Adipocyte (in vitro differentiated cells): ENCODE data around the gene TGIF2.
A peak's percentile ranks its signal among the peaks of the same experiment; 100 is the strongest.

Source experiments
- DNase-seq: peaks from one replicate; pipeline ENCODE4 v3.0.0-alpha.2; 2015; ENCODE audit warnings: low read depth
- H3K27me3 ChIP-seq: replicated peaks from 2 replicates; pipeline ENCODE4 v1.7.0; 2013; ENCODE audit warnings: mild to moderate bottlenecking, low read length, moderate library complexity; ENCODE audit not compliant: control insufficient read depth, insufficient read depth
- H3K36me3 ChIP-seq: 2 replicates; pipeline ENCODE4 v1.7.0; 2013; ENCODE audit warnings: low read length, mild to moderate bottlenecking, moderate library complexity; ENCODE audit not compliant: control insufficient read depth, insufficient read depth, severe bottlenecking
- H3K4me1 ChIP-seq: 2 replicates; pipeline ENCODE4 v1.7.0; 2013; ENCODE audit warnings: mild to moderate bottlenecking, low read length, moderate library complexity; ENCODE audit not compliant: control insufficient read depth, insufficient read depth
- H3K4me3 ChIP-seq: 2 replicates; pipeline ENCODE4 v1.7.0; 2013; ENCODE audit warnings: mild to moderate bottlenecking, low read length, moderate library complexity
- H3K9ac ChIP-seq: 2 replicates; pipeline ENCODE4 v1.7.0; 2013; ENCODE audit warnings: mild to moderate bottlenecking, low read length, moderate library complexity
- H3K9me3 ChIP-seq: 2 replicates; pipeline ENCODE4 v1.7.0; 2013; ENCODE audit warnings: mild to moderate bottlenecking, low read length, moderate library complexity; ENCODE audit not compliant: control insufficient read depth

The TGIF2 gene

GRCh38 chr20:36541227-36541767 is 32.1 kb upstream of the TGIF2 start, which contains the start of gene MYL9:
Gene MYL9, plus strand, starts transcription at chr20:36541519. Its CDS starts 3,366 bp downstream, at chr20:36544885.
- Histone ChIP-seq H3K9me3 (no peaks in the 10 kb centered on the region), H3K4me1 (peaks cover 52% of the 10 kb centered on the region), H3K27me3 (no peaks in the 10 kb centered on the region), H3K36me3 (peaks cover 10% of the 10 kb centered on the region), H3K9ac (peak within 1 kb of the TSS; percentile 99), H3K4me3 (peak within 1 kb of the TSS; percentile 90)
- peak; percentile 93 for DNase-seq

GRCh38 chr20:36541768-36542488 is 31.5 kb upstream of the TGIF2 start:
- Histone ChIP-seq H3K9ac (peak overlapping the region; percentile 99), H3K9me3 (no peaks in the 10 kb centered on the region), H3K36me3 (peaks cover 15% of the 10 kb centered on the region), H3K27me3 (no peaks in the 10 kb centered on the region), H3K4me3 (peak overlapping the region; percentile 90), H3K4me1 (peaks cover 52% of the 10 kb centered on the region)
- peak; percentile 76 for DNase-seq

- no peaks in the 10 kb centered on the region for H3K27me3 ChIP-seq
- H3K4me1 ChIP-seq, result peaks cover 52% of the 10 kb centered on the region
- H3K9ac ChIP-seq, result peak overlapping the region; percentile 99
- DNase-seq, result peak; percentile 7
- H3K4me3 ChIP-seq, result peak overlapping the region; percentile 90
- peaks cover 23% of the 10 kb centered on the region for H3K36me3 ChIP-seq
- no peaks in the 10 kb centered on the region for H3K9me3 ChIP-seq
These were observed 30.7 kb upstream of the TGIF2 start for GRCh38 chr20:36542516-36543183.

- no peaks in the 10 kb centered on the region for H3K9me3 ChIP-seq
- H3K9ac ChIP-seq, result peak overlapping the region; percentile 99
- no peaks in the 10 kb centered on the region for H3K27me3 ChIP-seq
- H3K36me3 ChIP-seq, result peaks cover 31% of the 10 kb centered on the region
- peak overlapping the region; percentile 90 for H3K4me3 ChIP-seq
- peaks cover 46% of the 10 kb centered on the region for H3K4me1 ChIP-seq
- peak; percentile 68 for DNase-seq
These were observed 29.9 kb upstream of the TGIF2 start for GRCh38 chr20:36543184-36544133.

- H3K27me3 ChIP-seq, result no peaks in the 10 kb centered on the region
- peaks cover 39% of the 10 kb centered on the region for H3K36me3 ChIP-seq
- DNase-seq, result peak; percentile 73
- H3K9ac ChIP-seq, result peak overlapping the region; percentile 99
- H3K4me1 ChIP-seq, result peaks cover 46% of the 10 kb centered on the region
- H3K4me3 ChIP-seq, result peak overlapping the region; percentile 90
- no peaks in the 10 kb centered on the region for H3K9me3 ChIP-seq
These were observed 29.0 kb upstream of the TGIF2 start for GRCh38 chr20:36544134-36545018.

- DNase-seq, result no peak
These were observed 27.2 kb upstream of the TGIF2 start for GRCh38 chr20:36546111-36546736.

GRCh38 chr20:36547186-36548005 is 26.0 kb upstream of the TGIF2 start:
- Histone ChIP-seq H3K4me3 (no peak overlapping the region), H3K27me3 (no peaks in the 10 kb centered on the region), H3K9ac (no peak overlapping the region), H3K9me3 (no peaks in the 10 kb centered on the region), H3K36me3 (peaks cover 43% of the 10 kb centered on the region), H3K4me1 (peaks cover 36% of the 10 kb centered on the region)
- DNase-seq, result no peak

More at GRCh38 chr20:36546111-36546736, 27.2 kb upstream of the TGIF2 start:
- Histone ChIP-seq H3K36me3 (peaks cover 43% of the 10 kb centered on the region), H3K4me3 (no peak overlapping the region), H3K9me3 (no peaks in the 10 kb centered on the region), H3K27me3 (no peaks in the 10 kb centered on the region), H3K9ac (no peak overlapping the region), H3K4me1 (peaks cover 40% of the 10 kb centered on the region)

- no peak overlapping the region for H3K9ac ChIP-seq
- no peak for DNase-seq
- H3K27me3 ChIP-seq, result no peaks in the 10 kb centered on the region
- H3K4me3 ChIP-seq, result no peak overlapping the region
- H3K9me3 ChIP-seq, result no peaks in the 10 kb centered on the region
- H3K36me3 ChIP-seq, result peaks cover 43% of the 10 kb centered on the region
- peaks cover 30% of the 10 kb centered on the region for H3K4me1 ChIP-seq
These were observed 25.4 kb upstream of the TGIF2 start for GRCh38 chr20:36548006-36548315.

- H3K4me1 ChIP-seq, result peaks cover 20% of the 10 kb centered on the region
- peak overlapping the region; percentile 53 for H3K9ac ChIP-seq
- H3K36me3 ChIP-seq, result peaks cover 43% of the 10 kb centered on the region
- no peak for DNase-seq
- no peak overlapping the region for H3K4me3 ChIP-seq
- no peaks in the 10 kb centered on the region for H3K9me3 ChIP-seq
- H3K27me3 ChIP-seq, result no peaks in the 10 kb centered on the region
These were observed 24.4 kb upstream of the TGIF2 start for GRCh38 chr20:36548704-36549627.
